ENCODE results near the gene BRINP3.

DNA sequence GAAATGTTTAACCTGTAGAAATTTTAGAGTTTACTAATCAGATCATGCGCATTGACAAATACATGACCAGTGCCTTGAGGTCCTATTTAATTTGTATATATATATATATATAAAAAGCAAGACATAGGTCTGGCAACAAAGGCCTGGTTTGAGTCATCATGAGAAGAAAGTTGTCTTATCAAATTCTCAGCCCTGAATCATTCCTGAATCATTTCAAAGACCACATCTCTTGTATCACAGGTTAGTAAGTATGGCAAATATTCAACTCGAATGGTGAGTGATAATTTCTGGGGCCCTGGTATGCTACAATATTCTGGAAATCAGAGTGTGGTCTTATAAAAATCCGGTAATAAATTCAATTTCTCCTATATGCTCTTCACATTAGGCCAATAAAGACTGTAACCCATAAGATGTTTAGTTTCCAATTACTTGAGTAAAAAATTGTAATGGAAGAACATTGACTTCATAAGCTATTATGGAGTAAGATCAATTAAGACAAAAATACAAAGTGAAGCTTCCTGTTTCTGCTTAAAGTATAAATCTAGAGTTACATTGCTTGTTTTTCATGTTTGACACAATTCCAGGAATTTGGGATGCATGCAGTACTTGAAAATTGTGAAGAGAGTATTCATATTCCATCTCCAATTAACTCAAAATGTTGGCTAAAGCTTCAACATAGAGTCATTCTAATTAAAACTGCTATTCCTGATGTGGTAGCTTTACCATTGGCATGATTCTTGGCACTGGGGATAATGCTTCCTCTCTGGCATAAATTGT, 309.4 kb downstream of the BRINP3 start:
- TF ChIP-seq, protein P1, sequence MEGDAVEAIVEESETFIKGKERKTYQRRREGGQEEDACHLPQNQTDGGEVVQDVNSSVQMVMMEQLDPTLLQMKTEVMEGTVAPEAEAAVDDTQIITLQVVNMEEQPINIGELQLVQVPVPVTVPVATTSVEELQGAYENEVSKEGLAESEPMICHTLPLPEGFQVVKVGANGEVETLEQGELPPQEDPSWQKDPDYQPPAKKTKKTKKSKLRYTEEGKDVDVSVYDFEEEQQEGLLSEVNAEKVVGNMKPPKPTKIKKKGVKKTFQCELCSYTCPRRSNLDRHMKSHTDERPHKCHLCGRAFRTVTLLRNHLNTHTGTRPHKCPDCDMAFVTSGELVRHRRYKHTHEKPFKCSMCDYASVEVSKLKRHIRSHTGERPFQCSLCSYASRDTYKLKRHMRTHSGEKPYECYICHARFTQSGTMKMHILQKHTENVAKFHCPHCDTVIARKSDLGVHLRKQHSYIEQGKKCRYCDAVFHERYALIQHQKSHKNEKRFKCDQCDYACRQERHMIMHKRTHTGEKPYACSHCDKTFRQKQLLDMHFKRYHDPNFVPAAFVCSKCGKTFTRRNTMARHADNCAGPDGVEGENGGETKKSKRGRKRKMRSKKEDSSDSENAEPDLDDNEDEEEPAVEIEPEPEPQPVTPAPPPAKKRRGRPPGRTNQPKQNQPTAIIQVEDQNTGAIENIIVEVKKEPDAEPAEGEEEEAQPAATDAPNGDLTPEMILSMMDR (IDR thresholded peaks at IDR 0.05): no peak
- no peak for TF ChIP-seq ZFX (IDR thresholded peaks at IDR 0.05; ENCODE audit: borderline replicate concordance)
